NCI-H1048 (cell line): ENCODE data around the gene ANGPTL2.

Source experiments
- DNase-seq: peaks from one replicate; lab custom pipeline; 2025; lab: John Stamatoyannopoulos, UW

Gene ANGPTL2

GRCh38 chr9:127116957-127117356 lies 5.5 kb downstream of the ANGPTL2 start:
- DNase-seq, result no peak

GRCh38 chr9:127116088-127116726 lies 6.2 kb downstream of the ANGPTL2 start:
- DNase-seq, result no peak

- DNase-seq, result no peak
Measured at GRCh38 chr9:127114606-127115005, 7.8 kb downstream of the ANGPTL2 start.

GRCh38 chr9:127113191-127113972 lies 9.1 kb downstream of the ANGPTL2 start:
- DNase-seq, result no peak

GRCh38 chr9:127112735-127113161 lies 9.7 kb downstream of the ANGPTL2 start:
- DNase-seq, result no peak

GRCh38 chr9:127112056-127112455 lies 10.4 kb downstream of the ANGPTL2 start:
- no peak for DNase-seq

- no peak for DNase-seq
Measured at GRCh38 chr9:127109212-127109711, 13.2 kb downstream of the ANGPTL2 start.

- DNase-seq, result no peak
Measured at GRCh38 chr9:127107929-127108876, 14.2 kb downstream of the ANGPTL2 start.

GRCh38 chr9:127107171-127107928 lies 15.1 kb downstream of the ANGPTL2 start:
- no peak for DNase-seq

- no peak for DNase-seq
Measured at GRCh38 chr9:127106466-127106855, 16.0 kb downstream of the ANGPTL2 start.

- DNase-seq, result no peak
Measured at GRCh38 chr9:127105805-127106465, 16.5 kb downstream of the ANGPTL2 start.

- no peak for DNase-seq
Measured at GRCh38 chr9:127104581-127105311, 17.7 kb downstream of the ANGPTL2 start.

GRCh38 chr9:127102788-127103187 lies 19.6 kb downstream of the ANGPTL2 start:
- no peak for DNase-seq

GRCh38 chr9:127102176-127102575 lies 20.3 kb downstream of the ANGPTL2 start:
- DNase-seq, result no peak

- no peak for DNase-seq
Measured at GRCh38 chr9:127099664-127100063, 22.8 kb downstream of the ANGPTL2 start.

GRCh38 chr9:127098916-127099553 lies 23.4 kb downstream of the ANGPTL2 start:
- DNase-seq, result no peak

- no peak for DNase-seq
Measured at GRCh38 chr9:127097683-127098082, 24.8 kb downstream of the ANGPTL2 start.

GRCh38 chr9:127096208-127096607 lies 26.2 kb downstream of the ANGPTL2 start:
- no peak for DNase-seq

GRCh38 chr9:127095411-127095810 lies 27.0 kb downstream of the ANGPTL2 start:
- no peak for DNase-seq
